ENCODE results near the gene CDK10.

- TF ChIP-seq CTCF (IDR thresholded peaks at IDR 0.05 in 2 of 3, conservative IDR thresholded peaks at IDR 0.05 in 1 of 3; ENCODE audit: control insufficient read depth in 2 of 3, extremely low read depth in 1 of 3, insufficient read depth in 1 of 3, low read depth in 3 of 3, low read length in 3 of 3) (no peak), POLR2A (IDR thresholded peaks at IDR 0.05; ENCODE audit: low read depth, low read length) (no peak), EZH2 (IDR thresholded peaks at IDR 0.05; ENCODE audit: borderline replicate concordance, control insufficient read depth, low read depth, low read length) (no peak), MYC (IDR thresholded peaks at IDR 0.05; ENCODE audit: insufficient read depth, insufficient read length, insufficient replicate concordance, low read length, severe bottlenecking) (no peak), POLR2AphosphoS5 (IDR thresholded peaks at IDR 0.05; ENCODE audit: low read length) (no peak), TARDBP (IDR thresholded peaks at IDR 0.05; ENCODE audit: borderline replicate concordance) (no peak), SIN3A (IDR thresholded peaks at IDR 0.05; ENCODE audit: low read depth, low read length) (no peak), MLLT1 (IDR thresholded peaks at IDR 0.05) (no peak)
These were observed 42.8 kb downstream of the CDK10 start for GRCh38 chr16:89729293-89729692.
